Astrocyte (in vitro differentiated cells and primary cell): ENCODE measurements around the gene PITPNB.

Experiments used
- CTCF ChIP-seq: IDR thresholded peaks from 2 replicates; pipeline ENCODE4 v1.5.1; 2011; ENCODE audit warnings: low read depth, mild to moderate bottlenecking, inconsistent platforms, low read length, moderate library complexity; ENCODE audit not compliant: insufficient read depth
- EZH2 ChIP-seq: IDR thresholded peaks from 2 replicates; pipeline ENCODE4 v1.6.1; 2012; ENCODE audit warnings: mild to moderate bottlenecking, low read length, inconsistent platforms; ENCODE audit not compliant: insufficient read depth

- TF ChIP-seq CTCF, result no peak
- no peak for TF ChIP-seq EZH2
These were observed 72.8 kb downstream of the PITPNB start for GRCh38 chr22:27846248-27846757.
